HUES6 (cell line): ENCODE results near the gene TTLL3.

Experiments used
- H3K27ac ChIP-seq: 2 replicates; pipeline ENCODE4 v1.7.0; 2013; ENCODE audit warnings: low read depth, mild to moderate bottlenecking, low read length, inconsistent platforms
- H3K27me3 ChIP-seq: 2 replicates; pipeline ENCODE4 v1.6.1; 2013; ENCODE audit warnings: low read length; ENCODE audit not compliant: control insufficient read depth, insufficient read depth
- H3K36me3 ChIP-seq: 2 replicates; pipeline ENCODE4 v1.6.1; 2013; ENCODE audit warnings: low read length; ENCODE audit not compliant: control insufficient read depth, insufficient read depth
- H3K4me1 ChIP-seq: 2 replicates; pipeline ENCODE4 v1.6.1; 2013; ENCODE audit warnings: low read length; ENCODE audit not compliant: control insufficient read depth, insufficient read depth
- H3K4me3 ChIP-seq: 2 replicates; pipeline ENCODE4 v1.5.1; 2013; ENCODE audit warnings: low read depth, low read length
- H3K9ac ChIP-seq: one replicate; pipeline ENCODE4 v1.6.1; 2013; ENCODE audit warnings: mild to moderate bottlenecking, low read length
- H3K9me3 ChIP-seq: 2 replicates; pipeline ENCODE4 v1.6.1; 2013; ENCODE audit warnings: low read depth, low read length; ENCODE audit not compliant: control insufficient read depth, insufficient read depth

Gene TTLL3

DNA sequence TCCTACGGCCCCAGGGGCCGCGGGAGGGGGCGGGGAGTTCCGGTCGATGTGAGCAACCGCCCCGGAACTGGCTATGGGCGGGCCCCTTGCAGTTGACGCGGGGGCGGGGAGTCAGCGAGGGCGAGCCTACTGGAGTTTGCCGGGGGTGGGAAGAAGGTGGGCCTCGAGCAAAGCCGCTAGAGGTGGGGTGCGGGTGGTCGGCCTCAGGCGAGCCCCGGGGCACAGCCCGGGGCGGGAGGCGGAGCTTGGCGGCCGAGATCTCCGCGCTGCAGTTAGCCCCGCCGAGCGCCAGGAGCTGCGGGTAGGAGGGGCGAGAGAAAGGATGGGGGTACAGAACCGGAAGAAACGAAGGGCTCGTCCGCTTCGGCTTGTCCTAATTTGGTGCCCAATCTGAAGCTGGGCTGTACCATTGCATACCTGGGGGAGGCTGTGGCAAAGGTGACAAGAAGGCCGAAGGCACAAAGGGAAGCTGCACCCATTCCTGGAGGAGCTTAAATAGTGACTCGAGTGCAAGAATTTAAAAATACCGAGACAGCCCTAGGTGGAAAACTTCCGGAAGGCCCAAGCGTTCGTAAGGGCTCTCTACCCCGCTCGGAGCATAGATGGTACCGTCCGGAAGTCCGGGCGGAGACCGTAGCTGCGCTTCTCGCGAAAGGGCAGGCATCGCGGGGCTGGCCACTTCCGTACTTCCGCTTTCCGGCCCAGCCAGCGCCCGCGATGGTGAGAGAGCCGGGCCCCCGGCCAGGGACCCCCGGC lies 17.5 kb upstream of the TTLL3 start, which contains the start of the genes ARPC4 and TADA3:
ARPC4 (plus strand) TSS at position 678 of the 756 bp plus-strand sequence; CDS start at position 718, 40 bp downstream.
TADA3 (minus strand) TSS at position 69 of the 756 bp plus-strand sequence. CDS start 1,007 bp downstream, outside the sequence.
- Histone ChIP-seq H3K27me3 (no peaks in the 10 kb centered on the region), H3K9me3 (no peaks in the 10 kb centered on the region), H3K27ac (peak within 1 kb of the TSS; percentile 100), H3K4me3 (peak within 1 kb of the TSS; percentile 99), H3K4me1 (peaks cover 8% of the 10 kb centered on the region; the same call in 1 of the 2 replicates), H3K9ac (peak within 1 kb of the TSS; percentile 100), H3K36me3 (peaks cover 43% of the 10 kb centered on the region)

DNA sequence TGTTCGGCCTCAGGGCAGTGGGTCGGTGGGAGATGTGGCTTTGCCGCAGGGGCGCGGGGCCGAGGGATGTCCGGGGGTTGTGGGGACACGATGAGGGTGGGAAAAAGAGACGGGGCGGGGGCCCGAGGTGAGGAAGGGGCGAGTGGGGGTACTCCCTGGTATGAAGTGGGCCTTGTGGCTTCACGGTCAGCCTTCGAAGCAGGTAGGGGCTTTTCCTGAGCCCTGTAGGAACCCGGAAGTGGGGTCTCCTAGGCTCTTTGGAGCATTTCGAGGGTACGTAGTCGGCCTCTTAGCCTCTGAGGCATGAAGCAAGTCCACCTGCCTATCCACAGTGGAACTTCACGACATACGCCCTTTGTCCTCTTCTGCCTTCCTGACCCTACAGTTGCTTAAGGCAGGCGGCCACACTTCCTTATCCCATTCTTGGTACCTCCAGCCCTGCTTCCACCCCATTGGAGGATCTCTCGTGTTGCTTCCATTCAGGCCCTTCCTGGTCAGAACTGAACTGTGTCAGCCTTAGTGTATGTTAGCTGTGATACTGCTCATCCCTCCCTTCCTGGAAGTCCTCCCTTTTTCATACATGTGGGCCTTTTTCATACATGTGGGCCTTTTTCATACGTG lies 16.8 kb upstream of the TTLL3 start:
- peaks cover 47% of the 10 kb centered on the region for H3K36me3 ChIP-seq

DNA sequence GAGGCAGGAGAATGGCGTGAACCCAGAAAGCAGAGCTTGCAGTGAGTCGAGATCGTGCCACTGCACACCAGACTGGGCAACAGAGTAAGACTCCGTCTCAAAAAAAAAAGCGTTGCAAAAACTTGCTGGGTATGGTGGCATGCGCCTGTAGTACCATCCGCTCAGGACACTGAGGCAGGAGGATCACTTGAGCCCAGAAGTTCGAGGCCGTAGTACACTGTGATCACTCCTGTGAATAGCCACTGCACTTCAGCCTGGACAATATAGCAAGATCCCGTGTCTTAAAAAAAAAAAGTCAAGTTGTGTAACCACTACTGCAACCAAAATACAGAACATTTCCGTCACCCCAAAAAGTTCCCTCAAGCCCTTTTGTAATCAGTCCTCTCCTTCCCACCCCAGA lies 15.7 kb upstream of the TTLL3 start:
- Histone ChIP-seq H3K4me1 (peaks cover 8% of the 10 kb centered on the region; the same call in 1 of the 2 replicates), H3K27me3 (no peaks in the 10 kb centered on the region), H3K4me3 (no peak overlapping the region), H3K27ac (no peak overlapping the region), H3K9me3 (no peaks in the 10 kb centered on the region), H3K9ac (no peak overlapping the region), H3K36me3 (peaks cover 53% of the 10 kb centered on the region)

More for the DNA sequence above, 16.8 kb upstream of the TTLL3 start:
- Histone ChIP-seq H3K4me1 (peaks cover 8% of the 10 kb centered on the region; the same call in 1 of the 2 replicates), H3K27ac (peak overlapping the region; percentile 100), H3K27me3 (no peaks in the 10 kb centered on the region), H3K4me3 (peak overlapping the region; percentile 99), H3K9me3 (no peaks in the 10 kb centered on the region), H3K9ac (peak overlapping the region; percentile 100)

DNA sequence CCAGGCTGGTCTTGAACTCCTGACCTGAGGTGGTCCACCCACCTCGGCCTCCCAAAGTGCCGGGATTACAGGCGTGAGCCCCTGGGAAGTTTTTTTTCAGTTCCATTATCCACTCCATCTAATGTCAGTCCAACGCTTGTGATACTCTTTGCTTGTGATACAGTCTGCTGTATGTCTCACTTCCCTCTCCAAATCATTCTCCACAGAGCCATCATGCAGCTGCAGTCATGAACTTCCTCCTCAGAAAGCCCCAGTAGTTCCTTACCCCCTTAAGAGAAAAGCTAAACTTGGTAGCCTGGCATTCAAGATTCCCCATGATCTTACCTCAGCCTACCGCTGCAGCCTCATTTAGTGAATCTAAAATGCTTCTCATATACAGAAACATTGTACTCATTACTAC lies 14.9 kb upstream of the TTLL3 start:
- H3K27me3 ChIP-seq: no peaks in the 10 kb centered on the region
- peaks cover 53% of the 10 kb centered on the region for H3K36me3 ChIP-seq

DNA sequence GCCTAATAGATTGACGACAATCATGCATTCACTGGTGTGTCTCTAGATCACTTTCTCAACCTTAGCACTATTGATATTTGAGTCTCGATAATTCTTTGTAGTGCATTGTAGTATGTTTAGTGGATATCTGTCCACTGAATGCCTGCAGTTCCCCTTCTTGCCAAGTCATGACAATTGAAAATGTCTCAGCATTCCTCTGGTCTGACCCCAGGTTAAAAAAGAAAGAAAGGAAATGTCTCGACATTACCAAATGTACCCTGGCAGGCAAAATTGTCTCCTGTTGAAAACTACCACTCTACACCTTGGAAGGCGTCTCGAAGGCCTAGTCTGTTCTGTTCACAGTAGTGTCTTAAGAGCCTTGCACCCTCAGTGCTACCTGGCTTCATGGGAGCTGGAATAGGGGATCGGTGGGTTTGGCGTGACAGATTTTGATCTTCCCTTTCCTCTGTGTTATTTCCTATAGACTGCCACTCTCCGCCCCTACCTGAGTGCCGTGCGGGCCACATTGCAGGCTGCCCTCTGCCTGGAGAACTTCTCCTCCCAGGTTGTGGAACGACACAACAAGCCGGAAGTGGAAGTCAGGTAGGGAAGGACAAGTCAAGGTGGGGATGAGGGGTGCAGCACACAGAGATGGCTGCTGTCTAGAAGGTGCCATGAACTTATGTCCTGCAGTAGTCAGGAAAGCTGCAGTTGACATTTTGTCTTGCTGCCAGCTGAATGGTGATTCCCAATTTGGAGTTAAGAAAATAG lies 12.7 kb upstream of the TTLL3 start:
- Histone ChIP-seq H3K9ac (no peak overlapping the region), H3K9me3 (no peaks in the 10 kb centered on the region), H3K4me1 (peaks cover 5% of the 10 kb centered on the region; the same call in 1 of the 2 replicates), H3K36me3 (peaks cover 65% of the 10 kb centered on the region), H3K4me3 (no peak overlapping the region), H3K27ac (no peak overlapping the region), H3K27me3 (no peaks in the 10 kb centered on the region)

More for the DNA sequence above, 14.9 kb upstream of the TTLL3 start:
- Histone ChIP-seq H3K9ac (no peak overlapping the region), H3K9me3 (no peaks in the 10 kb centered on the region), H3K27ac (no peak overlapping the region), H3K4me3 (no peak overlapping the region), H3K4me1 (peaks cover 8% of the 10 kb centered on the region; the same call in 1 of the 2 replicates)

DNA sequence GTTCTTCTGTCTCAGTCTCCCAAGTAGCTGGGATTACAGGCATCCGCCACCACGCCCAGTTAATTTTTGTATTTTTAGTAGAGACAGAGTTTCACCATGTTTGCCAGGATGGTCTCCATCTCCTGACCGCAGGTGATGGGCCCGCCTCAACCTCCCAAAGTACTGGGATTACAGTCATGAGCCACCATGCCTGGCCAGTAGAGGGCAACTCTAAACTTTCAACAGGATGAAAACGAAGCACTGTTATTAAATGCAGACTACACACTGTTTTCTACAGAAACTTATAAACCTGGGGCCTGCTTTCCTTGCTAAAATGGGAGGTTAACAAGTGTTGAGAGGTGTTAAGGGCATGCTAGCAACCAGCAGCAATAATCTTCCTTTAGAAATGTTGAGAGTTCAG lies 9.5 kb upstream of the TTLL3 start:
- H3K27me3 ChIP-seq: no peaks in the 10 kb centered on the region
- peaks cover 85% of the 10 kb centered on the region for H3K36me3 ChIP-seq

DNA sequence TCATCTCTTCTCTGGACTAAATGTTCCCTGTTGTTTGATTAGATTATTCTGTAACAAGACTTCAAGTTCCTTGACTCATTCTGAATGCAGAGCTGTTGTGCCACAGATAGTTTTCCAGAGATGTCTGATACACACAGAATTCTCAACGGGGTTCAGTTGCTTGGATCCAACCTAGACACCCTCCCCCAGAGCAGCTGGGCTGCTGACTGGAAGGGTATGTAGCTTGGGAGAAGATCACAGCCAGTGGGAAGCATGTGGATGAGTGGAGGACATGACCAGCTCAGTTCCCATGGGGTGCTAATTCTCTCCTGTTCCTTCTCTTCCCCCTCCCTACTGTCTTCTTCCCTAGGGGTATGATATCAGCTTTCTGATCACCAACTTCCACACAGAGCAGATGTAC lies 6.6 kb upstream of the TTLL3 start:
- Histone ChIP-seq H3K27me3 (no peaks in the 10 kb centered on the region), H3K9ac (no peak overlapping the region), H3K27ac (no peak overlapping the region), H3K9me3 (no peaks in the 10 kb centered on the region), H3K4me3 (no peak overlapping the region), H3K4me1 (0 out of 2 replicates have a peak, but pooled peaks cover 2% of the 10 kb centered on the region), H3K36me3 (peaks cover 83% of the 10 kb centered on the region)

More for the DNA sequence above, 9.5 kb upstream of the TTLL3 start:
- Histone ChIP-seq H3K9ac (no peak overlapping the region), H3K4me1 (no peaks in the 10 kb centered on the region), H3K4me3 (no peak overlapping the region), H3K9me3 (no peaks in the 10 kb centered on the region), H3K27ac (no peak overlapping the region)

DNA sequence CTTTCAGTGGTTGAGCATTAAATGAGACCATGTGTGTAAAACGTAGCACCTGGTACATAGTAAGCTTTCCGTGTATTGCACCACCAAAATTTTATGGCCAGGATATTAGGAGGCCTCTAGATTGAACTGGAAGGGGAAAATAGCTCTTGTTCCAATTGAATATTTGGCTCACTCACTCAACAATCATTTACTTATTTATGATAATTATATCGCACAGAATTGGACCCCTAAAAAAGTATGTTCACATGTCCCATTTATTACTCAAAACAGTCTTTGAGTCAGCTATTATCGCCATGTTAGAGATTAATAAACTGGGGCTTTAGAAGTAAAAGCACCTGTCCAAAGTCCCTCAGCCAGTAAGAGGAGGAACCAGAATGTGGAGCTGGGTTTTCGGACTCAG lies 5.1 kb upstream of the TTLL3 start:
- Histone ChIP-seq H3K9me3 (no peaks in the 10 kb centered on the region), H3K27ac (no peak overlapping the region), H3K27me3 (no peaks in the 10 kb centered on the region), H3K36me3 (peaks cover 68% of the 10 kb centered on the region), H3K4me3 (no peak overlapping the region), H3K9ac (no peak overlapping the region), H3K4me1 (peaks cover 13% of the 10 kb centered on the region; the same call in 1 of the 2 replicates)

DNA sequence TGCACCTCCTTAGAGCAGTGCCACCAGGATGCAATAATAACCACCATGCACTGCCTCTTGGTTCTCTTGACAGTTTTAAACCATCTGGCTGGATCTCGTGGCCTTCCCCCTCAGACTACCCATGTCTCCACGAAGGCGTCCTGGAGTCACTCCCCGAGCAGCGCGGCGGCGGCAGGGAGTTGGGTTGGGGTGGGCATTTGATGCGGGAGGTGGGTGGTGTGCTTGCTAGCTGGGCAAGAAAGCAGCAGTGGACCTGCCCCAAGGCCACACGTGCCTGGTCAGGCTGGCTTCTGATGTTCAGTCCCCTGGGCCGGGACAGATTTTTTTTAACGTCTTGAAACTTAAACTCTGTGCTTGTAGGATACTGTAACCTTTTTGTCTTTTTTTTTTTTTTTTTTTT lies 3.9 kb upstream of the TTLL3 start:
- no peak overlapping the region for H3K27ac ChIP-seq
- H3K9me3 ChIP-seq: no peaks in the 10 kb centered on the region
- H3K9ac ChIP-seq: no peak overlapping the region
- peaks cover 13% of the 10 kb centered on the region; the same call in 1 of the 2 replicates for H3K4me1 ChIP-seq
- no peak overlapping the region for H3K4me3 ChIP-seq
- peaks cover 8% of the 10 kb centered on the region for H3K27me3 ChIP-seq
- H3K36me3 ChIP-seq: peaks cover 57% of the 10 kb centered on the region

DNA sequence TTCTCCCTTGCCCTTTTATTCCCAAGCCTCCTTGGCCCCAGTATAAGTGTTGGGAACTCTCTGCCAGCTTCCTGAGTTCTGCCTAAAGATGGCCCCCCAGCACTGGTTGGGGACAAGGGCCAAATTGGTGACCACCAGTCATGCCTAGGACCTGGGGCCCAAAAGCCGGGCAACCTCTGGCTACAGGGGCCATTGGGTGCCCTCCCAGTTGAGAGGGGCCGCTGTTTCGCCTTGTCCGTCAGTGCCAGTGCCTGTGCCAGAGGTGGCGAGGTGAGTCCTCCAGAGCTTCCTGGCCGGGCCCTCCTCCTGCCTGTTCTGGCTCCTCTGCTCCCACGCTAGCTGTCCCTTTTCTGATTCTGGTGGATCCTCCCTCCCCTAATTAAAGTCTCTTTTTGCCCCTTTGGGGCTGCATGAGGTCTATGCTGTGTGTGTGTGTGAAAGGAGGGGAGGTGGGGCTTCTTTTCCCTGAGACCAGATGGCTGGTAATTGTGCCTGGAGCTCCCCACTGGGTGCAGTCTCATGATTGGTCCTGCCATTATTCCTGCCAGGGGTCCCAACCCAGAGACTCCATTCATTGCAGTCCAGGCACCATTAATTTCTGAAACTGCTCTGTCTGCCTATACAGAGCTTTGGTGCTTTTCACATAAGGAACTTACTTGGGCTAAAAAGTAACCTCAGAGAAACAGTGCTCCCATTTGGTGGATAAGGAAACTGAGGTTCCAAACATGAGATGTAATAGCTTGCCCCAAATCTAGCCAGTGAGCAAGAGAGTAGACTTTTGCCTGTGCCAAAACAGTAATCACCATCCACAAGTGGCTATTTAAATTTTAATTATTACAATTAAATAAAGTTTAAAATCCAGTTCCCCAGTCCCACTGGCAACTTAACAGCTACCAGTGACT lies 3.1 kb upstream of the TTLL3 start:
- Histone ChIP-seq H3K4me3 (no peak overlapping the region), H3K4me1 (peaks cover 13% of the 10 kb centered on the region; the same call in 1 of the 2 replicates)

More for the DNA sequence above, 3.1 kb upstream of the TTLL3 start:
- no peak overlapping the region for H3K27ac ChIP-seq
- no peaks in the 10 kb centered on the region for H3K9me3 ChIP-seq
- H3K36me3 ChIP-seq: peaks cover 50% of the 10 kb centered on the region
- H3K27me3 ChIP-seq: peaks cover 12% of the 10 kb centered on the region
- no peak overlapping the region for H3K9ac ChIP-seq
